A204.1 (cell line): ENCODE results near the gene CMSS1.

ENCODE experiments used
- FAIRE-seq: peaks from 2 replicates; lab custom pipeline; 2012; peaks lifted over from hg19 to GRCh38; lab: Jason Lieb, UNC

The CMSS1 gene

DNA sequence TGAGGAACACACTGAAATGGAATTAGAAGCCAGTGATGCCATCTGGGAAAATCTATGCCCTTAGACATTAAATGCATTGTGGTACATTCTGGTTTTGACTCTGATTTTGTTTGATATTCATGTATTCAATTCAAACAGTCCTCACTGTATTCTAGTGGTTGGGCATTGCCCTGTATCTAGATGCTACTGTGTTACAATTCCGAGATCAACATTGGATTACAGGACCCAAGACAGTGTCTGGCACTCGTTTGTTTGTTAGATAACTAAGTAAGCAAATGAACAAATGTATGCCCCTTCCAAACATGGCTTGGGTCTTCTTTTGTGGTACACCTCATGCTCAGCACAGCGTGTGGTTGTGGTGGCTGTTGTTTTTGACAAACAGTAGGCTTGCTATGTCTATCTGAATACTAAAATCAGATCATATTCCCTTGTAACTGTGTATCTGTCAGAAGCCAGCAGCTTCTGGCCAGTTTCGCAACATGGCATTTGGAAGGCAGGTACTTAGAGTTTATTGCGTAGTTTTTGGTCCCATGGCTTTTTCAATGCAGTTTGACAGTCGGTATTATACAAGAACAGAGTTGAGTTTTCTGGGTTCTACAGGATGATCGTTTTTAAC lies 290.9 kb downstream of the CMSS1 start:
- no peak for FAIRE-seq

DNA sequence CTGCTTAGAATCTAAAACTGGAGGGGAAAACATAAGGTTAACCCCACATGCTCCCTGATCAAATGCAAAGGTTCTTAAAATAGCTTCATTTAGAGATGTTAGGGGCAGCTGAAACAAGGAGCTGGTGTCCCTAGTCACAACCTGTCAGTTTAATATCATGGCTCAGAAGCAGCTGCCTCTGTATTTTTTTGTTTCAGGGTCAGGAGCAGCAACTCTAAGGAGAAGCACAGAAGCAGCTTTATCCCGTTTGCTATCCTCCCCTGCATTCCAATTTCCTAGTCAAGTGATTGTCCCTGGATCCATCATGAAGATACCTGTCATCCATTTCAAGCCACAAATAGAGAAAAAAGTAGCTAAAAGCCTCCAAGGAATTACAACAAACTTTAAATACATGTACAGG lies 292.5 kb downstream of the CMSS1 start:
- FAIRE-seq: no peak

DNA sequence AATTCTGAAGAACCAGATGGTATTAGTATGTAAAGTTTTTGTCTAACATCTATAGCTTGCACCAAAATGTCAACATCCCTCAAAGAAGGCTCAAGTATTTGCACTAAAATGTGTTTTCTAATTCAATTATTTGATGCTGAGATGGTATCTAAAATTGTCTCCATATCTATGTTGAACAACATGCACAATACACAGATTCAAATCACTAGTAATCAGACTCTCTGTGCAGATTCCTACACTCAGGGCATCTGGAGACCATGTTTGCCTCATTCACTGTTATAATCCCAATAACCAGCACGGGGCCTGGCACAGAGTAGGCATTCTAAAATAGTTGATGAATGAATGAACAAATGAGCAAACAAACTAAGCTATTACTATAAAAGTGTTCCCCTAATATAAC lies 294.1 kb downstream of the CMSS1 start:
- FAIRE-seq: no peak

DNA sequence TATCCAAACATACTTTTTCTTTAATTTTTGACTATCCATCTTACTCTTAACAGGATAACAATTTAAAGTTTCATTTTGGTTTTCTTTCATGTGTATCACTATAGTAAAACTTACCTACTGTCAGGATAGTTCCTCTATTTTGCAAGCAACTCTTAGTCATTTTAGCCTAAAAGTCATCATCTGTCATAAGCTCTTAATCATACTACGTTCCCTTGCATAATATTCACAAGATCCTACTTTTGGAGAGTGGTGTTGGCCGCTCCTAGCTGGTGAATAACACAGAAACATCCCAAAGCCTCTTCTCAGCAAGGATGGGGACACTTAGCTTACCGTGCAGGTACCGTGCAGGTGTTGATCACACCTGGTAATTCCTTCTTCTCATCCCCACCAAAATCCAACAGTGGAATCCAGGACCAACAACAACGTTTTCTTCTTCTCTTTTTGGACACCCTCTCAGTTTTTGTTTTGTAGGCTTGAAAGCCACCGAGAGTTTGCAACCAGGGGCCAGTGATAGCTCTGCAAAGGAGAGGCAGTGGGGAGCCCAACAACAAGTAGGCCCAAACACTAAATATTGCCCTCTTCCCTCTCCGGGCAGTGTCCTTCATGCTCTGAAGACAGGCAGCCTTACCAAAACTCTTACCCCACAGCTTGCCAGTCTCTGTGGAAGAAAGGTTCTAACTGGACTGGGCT lies 296.2 kb downstream of the CMSS1 start:
- no peak for FAIRE-seq

DNA sequence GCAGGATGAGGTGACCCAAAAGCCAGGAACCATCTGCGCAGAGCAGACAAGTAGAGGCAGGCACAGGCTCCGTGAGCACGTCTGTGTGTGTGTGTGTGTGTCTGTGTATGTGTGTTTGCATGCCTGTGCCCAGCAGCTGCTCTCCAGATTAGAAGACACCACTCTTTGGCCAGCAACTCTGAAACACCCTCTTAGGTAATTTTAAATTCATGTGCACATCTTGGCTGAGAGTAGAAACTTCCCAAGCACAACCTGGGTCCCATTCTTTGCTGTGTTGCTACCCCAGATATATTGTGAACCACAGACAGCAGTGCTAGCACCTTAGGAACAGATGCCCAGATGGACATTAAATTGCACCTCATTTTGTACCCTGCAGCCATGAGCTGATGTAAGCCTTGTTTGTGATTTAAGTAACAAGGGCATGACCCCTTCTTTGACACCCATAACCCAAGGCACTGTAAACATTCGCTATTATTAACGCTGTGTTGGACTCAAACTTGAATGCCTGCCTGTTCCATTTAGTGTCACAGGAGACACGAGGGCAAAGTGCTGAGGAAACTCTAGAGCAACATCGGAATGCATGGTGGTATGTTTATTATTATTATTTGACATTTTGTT lies 296.9 kb downstream of the CMSS1 start, which contains the start of gene FILIP1L:
FILIP1L (minus strand) TSS at position 89 of the 618 bp plus-strand sequence.
- FAIRE-seq: no peak

DNA sequence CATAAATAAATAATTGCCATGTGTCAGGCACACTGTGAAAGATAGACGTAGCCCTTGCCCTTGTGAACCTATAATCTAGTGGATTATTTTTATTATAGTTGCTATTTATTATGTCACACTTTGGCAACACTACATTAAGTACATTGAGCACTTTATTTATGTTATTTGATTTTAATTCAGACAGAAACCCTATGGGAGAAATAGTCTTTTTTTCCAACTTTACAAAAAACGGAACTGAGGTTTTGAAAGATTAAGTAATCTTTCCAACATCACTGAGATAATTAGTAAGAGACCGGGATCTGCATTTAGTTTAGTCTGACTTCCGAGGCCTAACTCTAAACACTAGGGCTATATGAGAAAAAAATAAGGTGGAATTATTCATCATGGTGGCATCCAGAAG lies 299.4 kb downstream of the CMSS1 start:
- FAIRE-seq: no peak

DNA sequence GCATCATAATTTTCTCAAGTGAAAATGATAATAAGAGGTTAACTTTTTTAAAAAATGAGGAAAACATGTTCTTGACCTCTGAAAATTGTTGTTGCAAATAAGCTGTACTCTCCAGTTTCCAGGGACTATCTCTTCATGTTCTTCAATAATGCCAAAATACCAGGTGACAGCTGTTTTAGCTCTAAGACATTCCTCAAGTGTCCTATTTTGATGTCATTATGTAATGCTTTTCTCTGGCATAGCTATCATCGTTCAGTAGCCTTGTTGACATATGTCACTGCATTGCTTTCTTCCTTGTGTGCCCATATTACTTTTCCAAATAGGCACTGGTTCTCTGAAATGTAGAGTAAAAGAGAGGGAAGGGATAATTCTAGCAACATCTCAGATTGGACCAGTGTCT lies 302.4 kb downstream of the CMSS1 start:
- no peak for FAIRE-seq

DNA sequence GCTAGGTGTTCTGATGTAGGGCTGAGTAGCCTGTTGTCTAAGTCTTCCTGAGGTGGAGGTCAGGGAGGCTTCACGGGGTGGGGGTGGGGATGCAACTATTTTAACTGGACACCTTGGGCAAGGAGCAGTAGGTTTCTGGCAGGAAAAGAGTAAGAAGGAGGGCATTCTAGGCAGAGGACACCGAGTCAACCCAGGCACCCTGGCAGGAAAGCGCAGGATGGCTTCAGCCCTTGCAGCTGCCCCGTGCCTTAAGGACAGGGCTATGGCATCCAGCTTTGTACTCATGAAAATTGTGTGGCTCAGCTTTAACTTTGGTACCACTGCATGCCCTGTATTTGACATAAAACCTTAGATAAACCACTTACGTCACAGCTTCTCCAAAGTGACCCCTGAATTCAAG lies 303.0 kb downstream of the CMSS1 start:
- FAIRE-seq: no peak

DNA sequence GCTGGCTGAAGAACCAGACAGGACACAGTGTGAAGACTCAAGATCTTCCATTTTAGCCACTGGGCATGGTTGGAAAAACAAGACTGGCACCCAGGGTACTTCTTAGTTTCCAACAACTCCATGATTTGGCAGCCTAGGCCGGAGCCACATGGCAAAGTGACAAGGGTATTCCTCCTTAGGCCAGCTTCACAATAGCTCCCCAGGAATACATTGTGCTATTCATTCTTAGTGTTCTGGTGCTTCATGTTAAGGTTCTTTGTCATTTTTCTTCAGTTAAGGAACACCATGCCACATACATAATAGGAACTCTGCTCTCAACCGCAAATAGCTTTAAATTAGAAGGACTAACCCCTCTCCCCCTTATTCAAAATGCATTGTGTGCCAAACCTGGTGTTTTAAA lies 304.7 kb downstream of the CMSS1 start:
- FAIRE-seq: no peak

DNA sequence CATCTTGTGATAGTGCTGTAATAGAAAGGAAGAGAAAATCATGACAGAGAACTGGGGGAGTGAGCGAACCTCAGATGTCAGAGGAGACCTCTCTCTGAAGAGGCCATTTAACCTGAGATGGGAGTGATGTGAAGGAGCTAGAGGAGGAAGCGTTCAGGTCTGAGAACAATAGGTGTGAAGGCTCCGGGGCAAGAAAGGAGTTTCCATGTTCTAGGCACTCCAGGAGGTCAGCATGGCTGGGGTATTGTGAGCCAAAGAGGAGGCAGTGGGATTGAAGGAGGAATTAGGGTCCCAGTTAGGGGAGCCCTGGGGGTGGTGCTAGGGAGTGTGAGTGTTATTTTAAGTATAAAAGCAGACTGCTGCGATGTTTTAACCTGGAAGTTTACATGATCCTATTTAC lies 305.4 kb downstream of the CMSS1 start:
- FAIRE-seq: no peak

DNA sequence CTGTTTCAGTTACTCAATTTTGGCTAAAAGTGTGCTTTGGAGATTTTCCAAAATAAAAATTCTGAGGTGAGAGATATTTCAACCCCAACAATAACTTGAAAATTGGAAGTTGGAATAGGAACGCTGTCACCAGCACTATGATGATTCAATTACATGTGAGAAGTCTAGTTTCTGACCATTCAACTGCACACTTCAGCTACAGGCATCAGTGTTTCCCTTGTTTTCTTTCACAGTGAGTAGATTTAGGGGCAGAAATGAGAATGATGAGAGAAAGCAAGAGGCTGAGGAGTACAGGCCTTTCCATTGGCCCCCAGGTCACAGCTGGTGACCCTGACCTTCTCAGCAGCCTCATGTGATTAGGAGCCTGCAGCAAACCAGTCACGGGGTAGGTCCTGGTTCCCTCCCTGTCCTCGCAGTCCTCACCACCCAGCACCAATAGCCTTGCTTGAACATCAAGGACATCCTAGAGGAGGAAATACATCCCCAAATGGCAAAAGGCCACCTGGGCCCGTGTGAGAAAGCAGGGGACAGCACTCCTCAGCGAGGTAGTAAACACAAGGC lies 306.6 kb downstream of the CMSS1 start:
- no peak for FAIRE-seq

DNA sequence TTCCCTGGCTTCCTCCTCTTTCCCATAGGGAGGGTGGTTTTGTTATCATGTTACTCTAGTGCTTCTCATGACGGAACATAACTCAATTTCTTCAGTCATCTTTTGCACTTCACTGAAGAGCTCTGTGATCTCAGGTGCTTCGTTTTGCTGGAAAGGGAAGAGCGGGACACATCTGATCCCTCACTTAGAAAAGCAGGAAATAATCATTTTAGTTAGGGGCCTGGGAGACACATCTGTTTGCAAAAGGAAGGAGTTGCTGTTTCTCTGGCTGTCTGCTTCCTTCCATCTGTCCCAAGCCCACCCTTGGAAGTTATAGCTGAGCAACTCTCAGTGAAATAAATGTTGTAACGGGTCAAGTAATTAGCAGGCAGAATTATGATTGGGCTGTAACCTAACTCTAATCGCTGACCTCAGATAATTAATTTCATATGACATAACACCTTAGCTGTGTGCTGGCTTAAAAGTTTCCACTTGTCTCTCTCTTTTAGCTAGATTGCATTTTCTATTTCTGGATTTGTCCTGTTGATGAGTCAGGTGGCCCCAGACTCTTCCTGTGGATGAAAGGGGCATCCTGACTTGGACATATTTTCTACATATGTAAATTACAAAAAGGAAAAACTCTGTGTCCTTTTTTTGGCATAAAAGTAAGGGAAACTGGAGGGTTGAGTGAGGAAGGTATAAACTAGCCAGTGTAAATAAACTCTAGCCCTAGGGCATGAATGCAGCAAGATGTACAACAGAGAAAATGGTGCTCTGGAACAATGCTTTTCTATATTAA lies 307.7 kb downstream of the CMSS1 start:
- FAIRE-seq: no peak

DNA sequence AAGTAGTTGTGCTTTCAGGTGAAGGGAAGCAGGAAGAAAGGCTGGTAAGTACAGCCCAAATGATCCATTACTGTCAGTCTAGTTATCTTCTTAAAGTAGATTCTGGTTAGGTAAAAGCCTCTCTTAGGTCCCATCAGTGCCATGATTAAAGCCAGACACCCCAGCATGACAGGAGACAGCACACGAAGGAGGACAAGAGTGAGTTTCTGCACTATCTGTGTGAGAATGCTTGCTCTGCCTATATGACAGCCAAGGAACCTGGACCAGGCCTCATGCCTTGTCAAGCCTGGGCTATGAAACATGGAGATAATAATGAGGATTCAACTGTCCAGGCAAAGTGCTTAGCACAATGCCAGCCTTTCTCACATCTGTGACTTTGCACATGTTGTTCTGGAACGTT lies 310.1 kb downstream of the CMSS1 start:
- no peak for FAIRE-seq

DNA sequence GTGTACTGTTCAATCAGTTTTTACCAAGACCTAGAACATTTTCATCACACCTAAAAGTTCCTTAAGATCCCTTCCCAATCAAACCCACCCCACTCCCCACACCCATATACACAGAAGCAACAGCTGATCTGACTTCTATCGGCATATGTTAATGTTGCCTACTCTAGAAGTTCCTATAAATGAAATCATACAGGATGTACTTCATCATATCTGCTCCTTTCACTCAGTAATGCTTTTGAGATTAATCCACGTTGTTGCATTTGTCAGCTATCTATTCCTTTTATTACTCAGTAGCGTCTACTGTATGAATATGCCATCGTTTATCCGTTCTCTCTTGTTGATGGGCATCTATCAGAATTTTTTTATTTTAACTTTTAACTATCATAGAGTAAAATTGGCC lies 310.9 kb downstream of the CMSS1 start:
- FAIRE-seq: no peak

DNA sequence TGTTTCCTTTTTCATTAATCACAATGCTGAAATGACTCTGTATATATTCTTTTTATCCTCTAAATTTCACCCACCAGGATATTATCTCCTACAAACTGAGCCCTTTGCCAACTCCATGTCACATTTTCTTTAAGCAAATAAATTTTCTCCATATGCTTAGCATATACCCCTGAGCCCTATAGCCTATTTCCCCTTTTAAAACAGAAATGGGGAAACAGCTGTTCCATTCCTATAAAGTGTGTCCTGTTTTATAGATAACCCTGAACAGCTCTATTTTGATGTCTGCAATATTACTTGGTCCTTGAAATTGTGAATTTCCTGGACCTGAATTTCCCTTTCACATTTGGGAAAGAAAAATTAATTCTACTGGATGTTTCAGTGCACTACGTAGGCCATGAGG lies 312.3 kb downstream of the CMSS1 start:
- FAIRE-seq: no peak

DNA sequence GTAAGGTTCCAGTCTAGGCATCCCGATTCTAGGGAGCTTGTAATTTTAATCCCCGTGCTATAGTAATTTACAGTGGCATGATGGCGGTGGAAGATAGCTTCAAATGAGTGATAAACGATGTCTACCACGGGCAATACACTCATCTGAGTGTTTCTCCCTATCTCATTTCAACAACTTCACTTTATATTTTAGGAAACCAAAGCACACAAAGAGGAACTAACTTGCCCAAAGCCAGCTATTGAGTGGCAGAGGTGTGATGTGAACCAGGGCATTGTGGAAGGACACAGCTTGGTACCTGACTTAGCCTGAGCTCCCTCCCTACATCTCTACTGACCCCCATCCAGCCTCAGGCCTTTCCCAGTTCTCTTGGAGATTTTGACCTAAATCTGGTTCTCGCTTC lies 313.6 kb downstream of the CMSS1 start:
- no peak for FAIRE-seq

DNA sequence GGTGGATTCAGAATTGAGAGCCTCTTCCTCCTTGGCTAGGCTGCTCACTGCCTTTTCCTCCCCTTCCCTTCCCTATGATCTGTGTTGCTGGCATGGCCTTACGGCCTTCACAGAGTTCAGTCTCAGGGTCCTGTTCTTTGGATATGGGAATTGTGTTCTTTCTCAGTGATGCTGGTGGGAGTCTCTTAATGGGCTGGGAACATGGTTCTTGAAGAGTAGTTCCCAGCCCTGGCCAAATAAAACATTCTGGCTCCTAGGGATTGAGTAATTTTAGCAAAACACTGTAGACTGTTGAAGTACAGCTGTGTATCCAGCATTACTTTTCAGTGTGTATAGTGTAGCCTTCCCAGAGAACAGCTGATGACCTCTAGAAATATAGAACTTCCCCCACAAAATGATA lies 319.3 kb downstream of the CMSS1 start:
- FAIRE-seq: no peak

DNA sequence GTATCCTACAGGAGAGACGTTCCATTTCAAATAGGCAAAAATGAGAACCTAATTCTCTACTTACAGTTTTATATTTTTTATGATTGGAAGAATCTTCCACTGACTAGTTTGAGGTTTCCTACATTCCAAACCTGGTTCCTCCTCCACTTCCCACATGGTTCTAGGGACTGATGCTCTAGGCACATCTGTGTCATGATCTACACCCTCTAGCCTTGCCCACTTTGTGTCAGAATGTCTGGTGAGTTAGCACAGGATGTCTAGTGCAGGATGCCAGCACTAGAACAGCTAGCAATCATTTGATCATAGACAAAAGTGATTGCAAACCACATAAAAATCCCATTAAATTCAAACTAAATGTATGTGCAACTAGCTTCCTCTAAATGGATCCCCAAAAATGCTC lies 323.3 kb downstream of the CMSS1 start:
- no peak for FAIRE-seq

DNA sequence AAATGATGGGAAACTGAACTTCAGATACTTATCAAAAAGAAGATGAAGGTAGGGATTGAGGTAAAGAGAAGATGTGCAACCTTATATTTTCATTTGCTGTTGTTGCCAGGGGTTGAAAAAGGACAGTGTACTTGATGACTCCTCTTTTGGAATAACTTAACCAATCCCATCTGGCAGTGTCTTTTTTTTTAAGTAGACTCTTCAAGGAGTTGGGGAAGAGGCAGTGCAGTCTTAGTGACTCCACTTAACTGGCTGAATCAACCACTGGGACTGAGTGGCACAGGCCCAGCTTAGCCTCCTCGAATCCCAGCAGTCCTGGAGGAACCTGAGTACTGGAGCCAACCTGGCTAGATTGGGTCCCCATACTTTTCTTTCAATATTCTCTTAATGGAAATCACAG lies 323.9 kb downstream of the CMSS1 start:
- FAIRE-seq: no peak

DNA sequence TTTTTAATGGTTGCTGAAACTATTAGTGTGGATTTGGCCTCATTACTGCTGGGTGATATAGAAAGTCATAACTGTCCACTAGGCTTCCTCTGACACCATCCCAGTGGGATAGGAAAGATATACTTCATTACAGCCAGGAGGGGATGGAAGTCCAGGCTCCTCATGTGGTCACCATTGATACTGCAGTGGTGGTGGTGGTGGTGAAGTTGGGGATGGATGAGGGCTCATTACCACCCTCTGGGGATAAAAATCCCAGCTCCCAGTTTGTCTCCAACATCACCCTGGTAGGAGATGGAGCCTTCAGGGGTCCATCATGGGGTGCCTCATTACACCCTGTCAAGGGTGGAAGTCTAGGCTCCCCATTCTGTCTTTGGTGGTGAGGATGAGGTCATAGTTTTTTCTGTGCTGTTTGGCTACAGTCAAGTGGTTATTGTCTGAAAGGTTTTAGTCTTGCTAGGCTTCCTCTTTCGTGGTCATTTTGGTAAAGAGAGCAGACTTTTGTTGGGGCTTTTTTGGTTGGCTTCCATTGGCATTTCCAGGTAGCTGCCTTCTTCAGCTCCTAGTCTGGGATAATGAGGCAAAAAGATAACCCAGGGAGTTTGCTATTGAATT lies 326.7 kb downstream of the CMSS1 start:
- FAIRE-seq: no peak

DNA sequence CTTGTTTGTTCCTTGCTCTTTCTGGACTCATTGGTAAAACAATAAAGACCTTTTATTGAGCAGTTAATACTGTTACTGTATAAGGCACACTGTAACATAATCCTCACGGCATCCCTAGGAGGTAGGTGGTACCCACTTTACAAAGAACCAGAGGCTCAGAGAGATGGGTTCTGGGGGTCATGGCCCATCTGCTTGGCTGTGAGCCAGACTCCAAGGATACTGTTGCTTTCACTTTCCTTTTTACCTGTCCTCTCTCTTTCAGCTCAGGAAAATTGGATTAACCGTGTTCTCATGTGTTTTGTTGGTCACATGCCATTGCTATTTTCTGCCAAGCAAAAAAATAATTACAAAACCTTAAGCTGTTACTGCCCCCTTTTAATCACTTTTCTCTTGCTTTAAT lies 331.5 kb downstream of the CMSS1 start:
- no peak for FAIRE-seq

DNA sequence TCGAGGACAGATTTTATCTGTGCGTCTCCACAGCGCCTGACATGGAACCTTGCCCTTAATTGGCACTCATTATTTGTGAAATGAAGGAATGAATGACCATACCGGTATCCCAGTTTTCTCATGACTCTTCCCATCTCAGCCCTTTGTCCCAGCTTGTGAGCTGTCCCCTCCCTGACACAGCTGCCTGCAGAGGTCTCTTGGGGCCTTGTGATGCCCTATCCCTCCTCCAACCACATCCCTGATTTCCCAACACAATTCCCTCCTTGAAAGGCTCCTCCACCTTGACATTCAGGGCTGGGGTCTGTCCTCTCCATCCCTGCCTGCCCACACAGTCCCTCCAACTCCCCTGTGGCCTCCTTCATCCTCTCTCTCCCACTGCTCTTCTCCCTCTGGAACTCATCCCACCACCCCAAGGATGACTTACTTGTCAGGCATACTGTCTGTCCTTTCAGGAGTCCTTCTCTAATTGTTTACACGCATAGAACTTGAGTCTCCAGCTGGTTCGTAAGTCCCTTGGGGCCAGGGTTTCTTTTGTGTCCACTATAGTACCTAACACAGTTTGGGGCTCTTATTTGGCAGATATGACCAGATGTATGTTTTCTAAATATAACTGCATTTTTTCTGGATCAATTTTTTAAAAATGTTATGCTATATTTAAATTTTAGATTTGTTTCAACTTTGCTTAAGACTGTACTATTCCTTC lies 332.2 kb downstream of the CMSS1 start:
- FAIRE-seq: no peak
